KOPT-K1 (cell line): Measurements from ENCODE around the gene CBY2.
"Not testable (repeated sequence)": the region's sequence is repeated elsewhere in the genome, so short reads cannot be mapped to it uniquely, and the experiment has no call there.

Source experiments
- H3K27ac ChIP-seq: fragments of 200-600 bp; sonication (generic); 2 replicates; pipeline ENCODE4 v1.5.1; 2016; ENCODE audit warnings: antibody characterized with exemption, mild to moderate bottlenecking, low read depth, low read length; ENCODE audit not compliant: poor library complexity, severe bottlenecking
- H3K36me3 ChIP-seq: fragments of 200-600 bp; sonication (generic); 2 replicates; pipeline ENCODE4 v1.5.1; 2017; ENCODE audit warnings: antibody characterized with exemption, mild to moderate bottlenecking, low read length, moderate library complexity; ENCODE audit not compliant: insufficient read depth
- H3K9me3 ChIP-seq: fragments of 200-600 bp; sonication (generic); 2 replicates; pipeline ENCODE4 v1.5.1; 2017; ENCODE audit warnings: antibody characterized with exemption, low read length, mild to moderate bottlenecking; ENCODE audit not compliant: insufficient read depth, poor library complexity, severe bottlenecking

The CBY2 gene

GRCh38 chr13:45702088-45702487 lies at the start of gene CBY2:
Gene CBY2 (plus strand): TSS chr13:45702320. CDS start chr13:45702391, 71 bp downstream.
- Histone ChIP-seq H3K36me3 (no peaks in the 10 kb centered on the region), H3K27ac (no peak within 1 kb of the TSS), H3K9me3 (no peaks in the 10 kb centered on the region)

- no peaks in the 10 kb centered on the region for H3K9me3 ChIP-seq
- H3K36me3 ChIP-seq, result no peaks in the 10 kb centered on the region
- H3K27ac ChIP-seq, result no peak overlapping the region
Observed at GRCh38 chr13:45654633-45655349, 47.3 kb upstream of the CBY2 start.

- H3K27ac ChIP-seq, result no peak overlapping the region
- no peaks in the 10 kb centered on the region for H3K9me3 ChIP-seq
- H3K36me3 ChIP-seq, result no peaks in the 10 kb centered on the region
Observed at GRCh38 chr13:45658586-45659235, 43.4 kb upstream of the CBY2 start.

- no peak overlapping the region for H3K27ac ChIP-seq
- H3K36me3 ChIP-seq, result no peaks in the 10 kb centered on the region
- no peaks in the 10 kb centered on the region for H3K9me3 ChIP-seq
Observed at GRCh38 chr13:45659536-45659935, 42.6 kb upstream of the CBY2 start.

GRCh38 chr13:45660458-45660857 lies 41.7 kb upstream of the CBY2 start:
- H3K9me3 ChIP-seq, H3K36me3 ChIP-seq, H3K27ac ChIP-seq: not testable (repeated sequence)

GRCh38 chr13:45662162-45662561 lies 40.0 kb upstream of the CBY2 start:
- Histone ChIP-seq H3K36me3 (no peaks in the 10 kb centered on the region), H3K9me3 (no peaks in the 10 kb centered on the region), H3K27ac (no peak overlapping the region)

GRCh38 chr13:45662903-45663302 lies 39.2 kb upstream of the CBY2 start:
- not testable (repeated sequence) for H3K36me3 ChIP-seq, H3K27ac ChIP-seq, H3K9me3 ChIP-seq

- H3K27ac ChIP-seq, H3K36me3 ChIP-seq, H3K9me3 ChIP-seq: not testable (repeated sequence)
Observed at GRCh38 chr13:45669626-45670025, 32.5 kb upstream of the CBY2 start.

GRCh38 chr13:45670189-45670885 lies 31.8 kb upstream of the CBY2 start:
- H3K27ac ChIP-seq, result no peak overlapping the region
- no peaks in the 10 kb centered on the region for H3K36me3 ChIP-seq
- H3K9me3 ChIP-seq, result no peaks in the 10 kb centered on the region

GRCh38 chr13:45674908-45675307 lies 27.2 kb upstream of the CBY2 start:
- H3K27ac ChIP-seq, result no peak overlapping the region
- no peaks in the 10 kb centered on the region for H3K9me3 ChIP-seq
- H3K36me3 ChIP-seq, result no peaks in the 10 kb centered on the region

GRCh38 chr13:45678282-45678681 lies 23.8 kb upstream of the CBY2 start:
- no peaks in the 10 kb centered on the region for H3K36me3 ChIP-seq
- H3K27ac ChIP-seq, result no peak overlapping the region
- H3K9me3 ChIP-seq, result no peaks in the 10 kb centered on the region

GRCh38 chr13:45681113-45681512 lies 21.0 kb upstream of the CBY2 start:
- no peaks in the 10 kb centered on the region for H3K9me3 ChIP-seq
- no peaks in the 10 kb centered on the region for H3K36me3 ChIP-seq
- no peak overlapping the region for H3K27ac ChIP-seq

GRCh38 chr13:45682494-45683008 lies 19.6 kb upstream of the CBY2 start:
- H3K9me3 ChIP-seq, result no peaks in the 10 kb centered on the region
- no peak overlapping the region for H3K27ac ChIP-seq
- H3K36me3 ChIP-seq, result no peaks in the 10 kb centered on the region

- no peaks in the 10 kb centered on the region for H3K9me3 ChIP-seq
- no peak overlapping the region for H3K27ac ChIP-seq
- no peaks in the 10 kb centered on the region for H3K36me3 ChIP-seq
Observed at GRCh38 chr13:45683701-45684100, 18.4 kb upstream of the CBY2 start.

- no peaks in the 10 kb centered on the region for H3K36me3 ChIP-seq
- H3K27ac ChIP-seq, result no peak overlapping the region
- H3K9me3 ChIP-seq, result no peaks in the 10 kb centered on the region
Observed at GRCh38 chr13:45688577-45688976, 13.5 kb upstream of the CBY2 start.
